PFSK-1 (cell line): ENCODE data around the gene TIMP4. TPM values are rescaled to one million over a fixed set of nuclear protein-coding genes. Genes with fewer than 3 reads are reported as not detected.

Experiments used
- FOXP2 ChIP-seq: optimal IDR thresholded peaks from 2 replicates; pipeline ENCODE3; 2011; ENCODE audit warnings: borderline replicate concordance, control low read depth, inconsistent platforms; ENCODE audit not compliant: insufficient read depth; ENCODE audit errors: extremely low read length, extremely low read depth
- POLR2AphosphoS5 ChIP-seq: IDR thresholded peaks from 2 replicates; pipeline ENCODE4 v1.6.1; 2012; ENCODE audit warnings: low read depth, mild to moderate bottlenecking, control low read depth, low read length, moderate library complexity
- REST ChIP-seq, 2 experiments: IDR thresholded peaks; 2 replicates each; pipeline versions ENCODE4 v1.6.1 to v1.8.0; 2011 to 2012; ENCODE audit warnings: low read depth in 2 of 2, low read length in 2 of 2, control low read depth in 1 of 2, inconsistent platforms in 1 of 2, mild to moderate bottlenecking in 1 of 2, moderate library complexity in 1 of 2; ENCODE audit not compliant: insufficient read depth in 1 of 2
- SIN3A ChIP-seq: IDR thresholded peaks from 2 replicates; pipeline ENCODE4 v1.6.1; 2012; ENCODE audit warnings: mild to moderate bottlenecking, low read length, moderate library complexity, borderline replicate concordance; ENCODE audit not compliant: insufficient read depth
- TAF1 ChIP-seq: IDR thresholded peaks from 2 replicates; pipeline ENCODE4 v1.6.1; 2012; ENCODE audit warnings: low read length, control low read depth, borderline replicate concordance; ENCODE audit not compliant: insufficient read depth
- polyA plus RNA-seq: library from polyadenylated mRNA; unstranded; fragments of >200 nt; gene quantifications from one replicate; pipeline ENCODE4 v1.2.1, GENCODE V29; 2012; ENCODE audit warnings: low read depth, missing spikeins; ENCODE audit not compliant: insufficient read length

Gene TIMP4
- polyA plus RNA-seq = 4.0 TPM

GRCh38 chr3:12158387-12159226, at the start of gene TIMP4:
Gene TIMP4, minus strand, starts transcription at chr3:12158912. Its CDS starts 72 bp downstream, at chr3:12158840.
- TF ChIP-seq TAF1 = no peak
- no peak for TF ChIP-seq FOXP2
- no peak for TF ChIP-seq SIN3A
- TF ChIP-seq POLR2AphosphoS5 = no peak
- TF ChIP-seq REST (IDR thresholded peaks at IDR 0.05; ENCODE audit: insufficient read depth in 1 of 2, low read depth in 2 of 2, low read length in 2 of 2) = no peak

- no peak for TF ChIP-seq TAF1
- no peak for TF ChIP-seq FOXP2
- TF ChIP-seq REST (IDR thresholded peaks at IDR 0.05; ENCODE audit: insufficient read depth in 1 of 2, low read depth in 2 of 2, low read length in 2 of 2) = no peak
Measured at GRCh38 chr3:12205171-12205570, 46.5 kb upstream of the TIMP4 start.

- no peak for TF ChIP-seq REST (IDR thresholded peaks at IDR 0.05; ENCODE audit: insufficient read depth in 1 of 2, low read depth in 2 of 2, low read length in 2 of 2)
- no peak for TF ChIP-seq POLR2AphosphoS5
- TF ChIP-seq TAF1 = no peak
- no peak for TF ChIP-seq SIN3A
- no peak for TF ChIP-seq FOXP2
Measured at GRCh38 chr3:12201813-12202212, 43.1 kb upstream of the TIMP4 start.

GRCh38 chr3:12198301-12198700, 39.6 kb upstream of the TIMP4 start:
- no peak for TF ChIP-seq POLR2AphosphoS5
- no peak for TF ChIP-seq REST (IDR thresholded peaks at IDR 0.05; ENCODE audit: insufficient read depth in 1 of 2, low read depth in 2 of 2, low read length in 2 of 2)
- TF ChIP-seq TAF1 = no peak

- no peak for TF ChIP-seq REST (IDR thresholded peaks at IDR 0.05; ENCODE audit: insufficient read depth in 1 of 2, low read depth in 2 of 2, low read length in 2 of 2)
- TF ChIP-seq SIN3A = no peak
Measured at GRCh38 chr3:12197475-12197874, 38.8 kb upstream of the TIMP4 start.
